Measurements from ENCODE around the gene ZNF622. TPM values are rescaled to one million over a fixed set of nuclear protein-coding genes. Genes with fewer than 3 reads are reported as not detected.

ZNF622 gene
- total RNA-seq, 1 donor from 2014 or later, result 47.2 TPM

DNA sequence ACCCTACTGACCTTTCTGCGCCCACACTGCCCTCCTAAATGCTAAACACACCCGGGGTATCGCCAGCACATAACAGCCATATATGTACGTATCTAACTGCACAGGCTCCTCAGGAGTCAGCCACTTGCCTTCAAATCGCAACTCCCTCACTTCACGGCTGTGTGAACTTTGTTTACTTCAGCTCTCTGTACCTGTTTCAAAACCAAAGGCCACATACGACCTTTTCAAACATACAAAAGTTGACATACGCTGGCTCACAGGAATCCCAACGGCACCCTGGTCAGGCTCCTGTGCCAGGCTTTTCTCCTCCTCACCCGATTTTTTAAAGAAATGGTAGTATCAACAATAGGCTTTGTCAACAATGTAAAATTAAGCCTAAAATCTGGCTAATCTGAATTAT, 39.0 kb upstream of the ZNF622 start:
- TF ChIP-seq, protein P1, sequence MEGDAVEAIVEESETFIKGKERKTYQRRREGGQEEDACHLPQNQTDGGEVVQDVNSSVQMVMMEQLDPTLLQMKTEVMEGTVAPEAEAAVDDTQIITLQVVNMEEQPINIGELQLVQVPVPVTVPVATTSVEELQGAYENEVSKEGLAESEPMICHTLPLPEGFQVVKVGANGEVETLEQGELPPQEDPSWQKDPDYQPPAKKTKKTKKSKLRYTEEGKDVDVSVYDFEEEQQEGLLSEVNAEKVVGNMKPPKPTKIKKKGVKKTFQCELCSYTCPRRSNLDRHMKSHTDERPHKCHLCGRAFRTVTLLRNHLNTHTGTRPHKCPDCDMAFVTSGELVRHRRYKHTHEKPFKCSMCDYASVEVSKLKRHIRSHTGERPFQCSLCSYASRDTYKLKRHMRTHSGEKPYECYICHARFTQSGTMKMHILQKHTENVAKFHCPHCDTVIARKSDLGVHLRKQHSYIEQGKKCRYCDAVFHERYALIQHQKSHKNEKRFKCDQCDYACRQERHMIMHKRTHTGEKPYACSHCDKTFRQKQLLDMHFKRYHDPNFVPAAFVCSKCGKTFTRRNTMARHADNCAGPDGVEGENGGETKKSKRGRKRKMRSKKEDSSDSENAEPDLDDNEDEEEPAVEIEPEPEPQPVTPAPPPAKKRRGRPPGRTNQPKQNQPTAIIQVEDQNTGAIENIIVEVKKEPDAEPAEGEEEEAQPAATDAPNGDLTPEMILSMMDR (conservative IDR thresholded peaks at IDR 0.05; ENCODE audit: low read depth, low read length), result no peak
- no peak for DNase-seq (ENCODE audit: low read depth)
- no peak overlapping the region for H3K4me3 ChIP-seq (ENCODE audit: low read depth, low read length)

DNA sequence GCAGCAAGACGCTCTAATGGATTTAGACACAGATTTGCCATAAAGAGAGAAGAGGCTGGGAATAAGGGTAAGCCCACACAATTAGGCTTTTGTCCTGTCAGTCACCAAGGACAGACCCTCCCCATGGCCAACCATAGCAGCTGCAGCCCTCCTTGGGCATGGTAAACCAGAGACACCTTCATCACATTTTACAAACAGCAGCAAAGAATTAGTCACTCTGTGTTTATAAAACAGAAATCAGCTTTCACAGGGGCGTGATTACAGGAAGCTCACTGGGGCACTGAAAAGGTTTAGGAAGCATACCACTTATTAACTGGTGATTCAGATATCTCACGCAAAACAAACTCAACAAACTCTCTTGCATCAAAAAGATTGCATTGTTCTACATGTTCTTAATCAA, 37.3 kb upstream of the ZNF622 start:
- no peak overlapping the region for H3K4me3 ChIP-seq (ENCODE audit: low read depth, low read length)
- peak; percentile 84 for DNase-seq (ENCODE audit: low read depth)
- TF ChIP-seq, protein P1 (conservative IDR thresholded peaks at IDR 0.05; ENCODE audit: low read depth, low read length), result no peak

DNA sequence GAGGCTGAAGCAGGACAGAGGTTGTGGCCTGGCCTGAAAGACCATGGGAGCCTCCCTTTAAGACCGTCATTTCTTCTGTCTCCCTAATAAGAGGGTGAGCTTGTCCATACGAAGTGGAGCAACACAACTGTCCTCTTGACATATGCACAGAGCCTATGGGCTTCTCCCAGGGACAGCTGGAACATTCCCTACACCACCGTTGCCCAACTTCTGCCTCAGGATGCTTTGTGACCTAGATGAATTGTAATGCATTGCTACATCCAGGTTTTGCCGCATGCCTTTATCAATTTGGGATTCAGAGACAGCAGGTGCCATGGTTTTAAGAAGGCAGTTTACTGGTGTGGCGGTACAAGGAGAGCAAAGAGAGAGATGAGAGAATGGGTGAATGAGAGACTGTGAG, 34.4 kb upstream of the ZNF622 start:
- no peak for DNase-seq (ENCODE audit: low read depth)
- no peak overlapping the region for H3K4me3 ChIP-seq (ENCODE audit: low read depth, low read length)
- TF ChIP-seq, protein P1 (conservative IDR thresholded peaks at IDR 0.05; ENCODE audit: low read depth, low read length), result no peak

DNA sequence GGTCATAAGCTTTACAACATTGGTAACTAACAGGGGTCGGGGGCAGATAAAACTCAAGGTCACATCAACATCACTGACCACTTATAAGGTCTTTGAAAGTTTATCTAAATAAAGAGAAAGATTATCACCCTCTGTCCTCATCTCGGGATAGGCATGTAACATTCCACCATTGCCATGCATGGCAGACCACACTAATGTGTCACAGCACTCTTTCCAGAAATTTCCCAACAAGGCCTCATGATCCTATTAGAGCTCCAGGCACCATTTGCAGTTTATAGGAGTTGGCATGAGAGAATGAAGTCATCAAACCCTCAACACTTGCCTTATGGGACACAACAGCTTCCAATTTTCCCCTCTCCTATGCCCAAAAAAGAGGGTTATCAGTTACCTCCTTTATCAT, 31.9 kb upstream of the ZNF622 start:
- TF ChIP-seq, protein P1 (conservative IDR thresholded peaks at IDR 0.05; ENCODE audit: low read depth, low read length), result no peak
- no peak for DNase-seq (ENCODE audit: low read depth)
- H3K4me3 ChIP-seq (ENCODE audit: low read depth, low read length), result no peak overlapping the region

DNA sequence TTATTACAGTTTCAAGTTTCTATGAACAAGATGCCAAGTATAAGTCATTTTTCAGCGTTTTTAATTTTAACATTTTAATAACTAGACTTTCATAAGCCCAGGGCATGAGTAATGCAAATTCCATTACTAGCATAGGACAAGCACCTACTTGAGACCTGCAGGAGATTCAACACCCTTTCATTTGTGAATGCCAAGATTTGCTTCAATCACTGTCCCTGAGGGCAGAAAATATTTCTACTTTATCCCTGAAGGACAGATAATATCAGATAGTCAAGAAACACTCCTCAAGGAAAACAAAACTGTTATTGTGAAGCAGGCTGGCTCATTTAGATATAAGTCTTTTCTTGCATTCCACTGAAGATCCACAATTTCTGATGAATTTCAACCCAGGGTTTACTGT, 27.7 kb upstream of the ZNF622 start:
- no peak overlapping the region for H3K4me3 ChIP-seq (ENCODE audit: low read depth, low read length)
- TF ChIP-seq, protein P1 (conservative IDR thresholded peaks at IDR 0.05; ENCODE audit: low read depth, low read length), result no peak
- no peak for DNase-seq (ENCODE audit: low read depth)

DNA sequence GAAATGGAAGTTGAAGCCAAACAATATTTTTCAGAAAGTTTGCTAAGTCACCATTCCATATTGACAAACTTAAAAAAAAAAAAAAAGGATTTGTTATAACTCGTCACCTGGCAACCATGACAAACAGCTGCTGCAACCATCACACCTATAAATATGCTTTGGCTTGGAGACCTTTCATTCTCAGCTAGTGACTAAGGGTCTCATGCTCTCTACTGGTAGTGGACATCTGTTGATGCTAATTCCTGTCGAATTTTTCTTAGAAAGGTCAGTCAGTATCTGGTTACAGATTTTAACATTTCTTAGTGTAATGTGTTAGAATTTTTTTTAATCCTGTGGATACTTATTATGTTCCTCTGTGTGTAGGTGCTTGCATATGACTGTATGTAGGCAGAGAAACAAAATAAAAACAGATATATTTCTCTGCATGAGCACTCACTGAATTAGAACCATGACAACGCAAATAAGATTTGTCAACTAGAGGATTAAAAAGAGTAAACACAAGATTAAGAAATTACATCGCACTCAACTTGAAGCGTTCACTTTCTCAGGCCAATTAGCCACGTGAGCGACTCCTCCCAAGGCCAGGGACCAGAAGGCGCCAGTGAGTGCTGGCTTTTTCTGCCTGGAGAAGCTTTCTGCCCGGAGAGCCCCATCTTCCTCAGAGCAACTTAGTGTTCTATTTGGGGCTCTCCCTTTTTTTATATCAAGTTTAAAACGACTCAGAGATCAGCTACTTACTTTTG, 27.0 kb upstream of the ZNF622 start:
- TF ChIP-seq, protein P1 (conservative IDR thresholded peaks at IDR 0.05; ENCODE audit: low read depth, low read length), result peak; percentile 2
- H3K4me3 ChIP-seq (ENCODE audit: low read depth, low read length), result no peak overlapping the region

DNA sequence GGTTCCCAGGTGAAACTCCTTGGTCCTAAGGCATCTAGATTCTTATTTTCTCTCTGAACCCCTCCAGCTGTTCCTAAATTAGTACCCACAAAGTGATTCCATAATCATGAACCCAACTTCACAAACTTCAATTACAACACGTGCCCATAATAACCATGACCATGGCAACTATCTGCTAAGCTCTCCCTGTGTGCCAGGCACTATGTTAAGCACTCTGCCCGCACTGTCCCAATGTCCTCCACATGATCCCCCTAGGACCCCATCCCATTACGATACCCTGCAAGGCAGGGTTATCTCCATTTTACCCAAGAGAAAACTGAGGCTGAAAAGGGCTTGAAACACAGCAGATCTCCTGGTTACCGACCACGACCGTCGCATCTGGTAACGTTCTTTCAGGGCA, 25.3 kb upstream of the ZNF622 start:
- no peak overlapping the region for H3K4me3 ChIP-seq (ENCODE audit: low read depth, low read length)
- TF ChIP-seq, protein P1 (conservative IDR thresholded peaks at IDR 0.05; ENCODE audit: low read depth, low read length), result no peak
- DNase-seq (ENCODE audit: low read depth), result no peak

More for the DNA sequence above, 27.0 kb upstream of the ZNF622 start:
- peak; percentile 83 for DNase-seq (ENCODE audit: low read depth)
